Stimulated activated naive B cell treated with anti-CD40 and anti-IgM and Interleukin-4, amounts not matched to agents 10 μg/mL and 1 μg/mL and 100 μg/mL, for 72 hours (primary cell): ENCODE data around the gene CXCL10.

Experiments used
- ATAC-seq, 2 donors: fragments of 150-1000 bp; cut with Tn5 transposase; replicated peaks; 2 replicates each; pipeline ENCODE4 v1.10.0; 2021; ENCODE audit warnings: moderate library complexity in 1 of 2
- DNase-seq: peaks from one replicate; pipeline ENCODE4 v3.0.0; 2021
- H3K27ac Mint-ChIP-seq: one replicate; pipeline ENCODE4 v1.8.0; 2022; ENCODE audit warnings: mild to moderate bottlenecking, mixed read lengths
- H3K27me3 Mint-ChIP-seq, 2 donors: one replicate each; pipeline ENCODE4 v1.8.0; 2022; ENCODE audit warnings: mixed read lengths in 2 of 2
- H3K36me3 Mint-ChIP-seq, 2 donors: one replicate each; pipeline ENCODE4 v1.8.0; 2022; ENCODE audit warnings: mixed read lengths in 2 of 2, mild to moderate bottlenecking in 1 of 2
- H3K4me1 Mint-ChIP-seq, 2 donors: one replicate each; pipeline ENCODE4 v1.8.0; 2022; ENCODE audit warnings: mixed read lengths in 2 of 2, mild to moderate bottlenecking in 1 of 2
- H3K4me3 Mint-ChIP-seq, 2 donors: one replicate each; pipeline ENCODE4 v1.8.0; 2022; ENCODE audit warnings: mild to moderate bottlenecking in 2 of 2, mixed read lengths in 2 of 2, moderate library complexity in 1 of 2
- H3K9me3 Mint-ChIP-seq, 2 donors: one replicate each; pipeline ENCODE4 v1.8.0; 2022; ENCODE audit warnings: mixed read lengths in 2 of 2, mild to moderate bottlenecking in 1 of 2

The CXCL10 gene

DNA sequence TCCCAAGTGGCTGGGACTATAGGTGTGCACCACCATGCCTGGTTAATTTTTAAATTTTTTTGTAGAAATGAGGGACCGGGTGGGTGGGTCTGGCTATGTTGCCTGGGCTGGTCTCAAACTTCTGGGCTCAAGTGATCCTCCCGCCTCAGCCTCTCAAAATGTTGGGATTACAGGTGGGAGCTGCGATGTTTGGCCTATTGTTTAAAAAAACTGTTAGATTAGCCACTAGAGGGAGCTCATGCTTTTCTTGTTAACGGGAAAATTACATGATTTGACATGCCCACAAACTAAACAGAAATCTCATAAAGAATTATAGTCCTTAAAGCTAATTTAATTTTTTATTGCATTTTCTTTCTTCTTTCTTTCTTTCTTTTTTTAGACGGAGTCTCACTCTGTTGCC is 27.6 kb downstream of the CXCL10 start:
- no peak for DNase-seq
- no peaks in the 10 kb centered on the region for H3K9me3 Mint-ChIP-seq

DNA sequence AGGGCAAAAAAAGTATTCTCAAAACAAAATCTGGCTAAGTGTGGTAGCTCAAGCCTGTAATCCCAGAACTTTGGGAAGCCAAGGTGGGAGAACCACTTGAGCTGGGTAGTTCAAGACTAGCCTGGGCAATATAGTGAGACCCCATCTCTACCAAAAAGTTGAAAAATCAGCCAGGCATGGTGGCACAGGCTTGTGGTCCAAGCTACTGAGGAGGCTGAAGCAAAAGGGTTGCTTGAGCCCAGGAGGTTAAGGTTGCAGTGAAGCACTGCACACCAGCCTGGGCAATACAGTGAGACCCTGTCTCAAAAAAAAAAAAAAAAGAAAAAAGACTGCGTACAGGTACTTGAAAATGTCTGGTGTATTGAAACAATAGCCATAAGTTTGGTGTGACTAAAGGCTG is 30.8 kb downstream of the CXCL10 start:
- Mint-ChIP-seq H3K4me1 (peaks cover 19 to 22% of the 10 kb centered on the region in 2 donors), H3K27me3 (peaks cover 10 to 12% of the 10 kb centered on the region in 2 donors), H3K4me3 (no peak overlapping the region), H3K36me3 (peaks cover 12 to 18% of the 10 kb centered on the region in 2 donors), H3K27ac (no peak overlapping the region), H3K9me3 (peaks cover 0 to 5% of the 10 kb centered on the region in 2 donors)
- ATAC-seq (no peak), DNase-seq (no peak)

More for the DNA sequence above, 27.6 kb downstream of the CXCL10 start:
- Mint-ChIP-seq H3K27me3 (peaks cover 10 to 12% of the 10 kb centered on the region in 2 donors), H3K36me3 (no peaks in the 10 kb centered on the region), H3K27ac (no peak overlapping the region), H3K4me1 (no peaks in the 10 kb centered on the region), H3K4me3 (no peak overlapping the region)
- ATAC-seq, result no peak

DNA sequence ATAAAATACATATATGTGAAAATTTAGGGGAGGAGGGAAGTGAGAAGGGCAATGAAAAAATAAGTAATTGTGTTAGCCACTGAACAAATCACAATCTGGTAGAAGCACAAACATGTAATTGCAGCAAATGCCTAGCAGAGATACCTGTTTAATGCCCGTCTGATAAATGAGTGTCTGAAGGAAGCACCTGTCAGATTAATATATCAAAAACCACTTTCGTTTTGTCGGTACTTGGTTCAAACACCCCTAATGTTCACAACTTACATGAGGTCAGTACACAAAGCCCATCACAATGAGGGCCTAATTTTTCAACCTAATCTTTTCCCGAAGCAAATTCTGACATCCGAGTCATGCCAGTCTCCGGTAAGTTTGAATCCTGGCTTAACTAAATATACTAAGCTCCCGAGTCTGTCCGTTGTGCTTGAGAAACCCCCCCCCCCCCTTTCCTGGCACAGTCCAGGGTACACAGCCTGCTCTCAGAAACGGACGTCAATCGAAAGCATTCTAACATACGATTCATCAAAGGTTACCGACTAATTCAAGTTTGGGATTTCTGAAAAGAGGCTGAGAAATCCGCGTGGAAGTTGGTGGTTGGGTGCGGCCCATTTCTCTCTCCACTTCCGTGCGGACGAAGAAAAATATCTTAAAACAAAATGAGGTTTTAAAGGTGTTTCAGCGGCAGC is 33.3 kb downstream of the CXCL10 start:
- peaks cover 17 to 23% of the 10 kb centered on the region in 2 donors for H3K36me3 Mint-ChIP-seq
- H3K27me3 Mint-ChIP-seq, result peaks cover 8 to 11% of the 10 kb centered on the region in 2 donors
- H3K27ac Mint-ChIP-seq, result peak overlapping the region; percentile 93
- peaks cover 0 to 5% of the 10 kb centered on the region in 2 donors for H3K9me3 Mint-ChIP-seq
- ATAC-seq (no peak), DNase-seq (no peak)
- peak overlapping the region; percentile 88 to 94 for H3K4me3 Mint-ChIP-seq
- peaks cover 22 to 27% of the 10 kb centered on the region in 2 donors for H3K4me1 Mint-ChIP-seq

DNA sequence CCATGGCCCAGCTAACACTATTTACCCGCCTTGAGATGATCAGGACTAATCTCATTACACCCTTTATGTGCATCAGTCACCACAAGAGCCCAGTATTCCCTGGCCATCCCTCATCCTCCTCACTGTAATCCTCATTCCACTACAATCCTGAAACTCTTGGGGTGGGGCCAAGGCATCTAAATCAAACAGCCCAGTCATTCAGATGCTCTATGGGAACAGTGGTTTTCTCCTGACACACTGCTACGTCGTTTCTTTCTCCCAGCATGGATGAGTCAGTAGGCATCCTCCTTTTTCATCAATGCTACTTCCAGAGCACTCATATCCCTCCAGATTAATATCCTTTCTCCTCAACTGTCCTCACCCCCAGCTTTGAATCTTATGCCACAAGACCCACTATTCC is 38.2 kb downstream of the CXCL10 start:
- DNase-seq, result no peak
- H3K36me3 Mint-ChIP-seq, result peaks cover 35 to 39% of the 10 kb centered on the region in 2 donors
- H3K4me3 Mint-ChIP-seq, result no peak overlapping the region
- no peaks in the 10 kb centered on the region for H3K27me3 Mint-ChIP-seq
- H3K27ac Mint-ChIP-seq, result no peak overlapping the region
- H3K4me1 Mint-ChIP-seq, result peaks cover 22 to 27% of the 10 kb centered on the region in 2 donors
- ATAC-seq, result no peak
- H3K9me3 Mint-ChIP-seq, result peaks cover 1 to 5% of the 10 kb centered on the region in 2 donors

DNA sequence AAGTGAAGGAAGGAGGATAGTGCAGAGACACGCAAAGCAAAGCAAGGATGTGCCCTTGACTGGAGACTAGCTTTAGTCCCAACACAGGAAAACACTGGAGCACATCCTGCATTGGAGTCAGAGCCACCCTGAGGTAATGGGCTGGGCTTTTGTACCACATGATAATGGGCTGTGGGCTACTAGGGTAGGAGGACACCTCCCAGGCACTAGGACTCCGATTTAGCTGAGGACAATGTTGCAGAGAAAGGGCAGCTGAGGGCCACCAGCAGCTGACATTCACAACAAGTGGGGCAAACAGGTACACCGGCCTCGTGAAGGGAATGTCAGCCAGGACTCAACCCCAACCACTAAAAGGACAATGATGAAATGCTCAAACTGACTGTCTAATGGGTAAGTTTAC is 42.7 kb downstream of the CXCL10 start:
- Mint-ChIP-seq H3K4me3 (no peak overlapping the region), H3K9me3 (peaks cover 0 to 1% of the 10 kb centered on the region in 2 donors), H3K27me3 (no peaks in the 10 kb centered on the region), H3K36me3 (peaks cover 33 to 41% of the 10 kb centered on the region in 2 donors), H3K27ac (no peak overlapping the region), H3K4me1 (no peaks in the 10 kb centered on the region)
- no peak for ATAC-seq
- no peak for DNase-seq

DNA sequence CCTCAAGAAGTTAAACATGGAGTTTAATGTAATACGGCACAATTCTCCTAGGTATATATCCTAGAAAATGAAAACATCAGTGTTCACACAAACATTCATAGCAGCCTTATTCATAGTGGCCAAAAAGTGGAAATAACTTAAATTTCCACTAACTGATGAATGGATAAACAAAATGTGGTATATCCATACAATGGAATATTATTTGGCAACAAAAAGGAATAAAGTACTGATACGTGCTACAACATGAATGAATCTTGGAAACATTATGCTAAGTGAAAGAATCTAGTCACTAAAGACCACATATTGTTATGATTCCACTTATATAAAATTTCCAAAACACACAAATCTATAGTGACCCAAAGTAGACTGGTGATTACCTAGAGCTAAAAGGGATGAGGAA is 47.1 kb downstream of the CXCL10 start:
- no peak for DNase-seq
- Mint-ChIP-seq H3K27me3 (no peaks in the 10 kb centered on the region), H3K4me1 (no peaks in the 10 kb centered on the region)

DNA sequence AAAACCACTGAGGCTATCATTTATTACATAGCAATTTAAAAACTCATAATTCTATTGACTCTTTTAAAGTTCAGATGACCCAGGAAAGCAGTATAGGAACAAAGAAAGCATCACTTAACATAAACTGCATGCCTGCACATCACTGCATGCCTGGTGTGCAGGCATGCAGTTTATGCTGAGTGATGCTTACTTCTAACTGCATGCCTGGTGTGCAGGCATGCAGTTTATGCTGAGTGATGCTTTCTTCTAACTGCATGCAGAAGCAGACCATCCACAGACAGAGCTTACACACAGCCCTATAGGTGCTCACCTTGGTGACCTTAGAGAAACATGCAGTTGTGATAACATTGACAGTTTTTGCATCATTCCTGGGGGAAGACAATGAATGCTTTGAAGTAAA is 49.5 kb downstream of the CXCL10 start:
- no peaks in the 10 kb centered on the region for H3K27me3 Mint-ChIP-seq
- ATAC-seq (no peak), DNase-seq (no peak)
- H3K4me3 Mint-ChIP-seq, result no peak overlapping the region
- H3K36me3 Mint-ChIP-seq, result peaks cover 39 to 61% of the 10 kb centered on the region in 2 donors
- no peaks in the 10 kb centered on the region for H3K9me3 Mint-ChIP-seq
- H3K4me1 Mint-ChIP-seq, result no peaks in the 10 kb centered on the region
- no peak overlapping the region for H3K27ac Mint-ChIP-seq

More for the DNA sequence above, 47.1 kb downstream of the CXCL10 start:
- Mint-ChIP-seq H3K36me3 (peaks cover 37 to 57% of the 10 kb centered on the region in 2 donors), H3K4me3 (no peak overlapping the region), H3K9me3 (no peaks in the 10 kb centered on the region), H3K27ac (no peak overlapping the region)
- no peak for ATAC-seq
